Stimulated activated CD8-positive, alpha-beta memory T cell treated with anti-CD3 and anti-CD28 coated beads, Interleukin-15, amount 100 ng/mL, for 24 hours (primary cell): ENCODE results near the gene RHOA.
"Not testable (repeated sequence)": the region's sequence is repeated elsewhere in the genome, so short reads cannot be mapped to it uniquely, and the experiment has no call there.

Source experiments
- DNase-seq: peaks from one replicate; pipeline ENCODE4 v3.0.0-alpha.2; 2020; ENCODE audit warnings: low read depth

RHOA gene

DNA sequence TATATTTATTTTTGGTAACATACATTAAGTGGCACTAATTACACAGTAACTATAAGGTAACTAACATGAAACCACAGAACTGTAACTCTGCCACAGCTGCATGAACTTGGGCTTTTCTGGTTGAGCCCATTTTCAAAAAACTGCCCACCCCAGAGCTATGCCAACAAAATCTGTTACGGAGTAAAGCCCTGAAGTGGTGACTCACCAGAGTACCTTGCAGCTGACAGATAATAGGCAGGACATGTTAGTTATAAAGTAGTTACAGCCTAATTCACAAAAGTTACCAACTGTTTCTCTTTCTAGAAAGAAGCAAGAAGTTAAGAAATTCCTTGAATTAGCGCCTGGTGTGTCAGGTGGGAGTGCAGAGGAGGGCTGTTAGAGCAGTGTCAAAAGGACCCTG lies 52.2 kb downstream of the RHOA start:
- no peak for DNase-seq

DNA sequence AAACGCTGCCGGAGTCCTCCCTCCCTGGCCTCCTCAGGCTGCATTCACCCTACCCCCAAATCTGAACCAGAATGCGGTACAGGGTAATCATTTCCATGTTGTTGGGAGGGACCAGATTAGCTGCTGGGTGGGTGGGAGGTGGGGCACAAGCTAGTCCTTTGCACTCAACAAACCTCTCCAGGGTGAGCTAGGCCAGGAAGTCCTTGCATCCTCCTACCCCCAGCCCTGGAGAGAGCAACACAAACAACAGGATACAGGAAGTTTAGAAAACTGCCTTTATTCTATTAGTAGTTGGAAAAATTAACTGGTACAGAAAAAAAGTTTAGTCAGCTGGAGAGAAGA lies 52.9 kb downstream of the RHOA start:
- DNase-seq = no peak

DNA sequence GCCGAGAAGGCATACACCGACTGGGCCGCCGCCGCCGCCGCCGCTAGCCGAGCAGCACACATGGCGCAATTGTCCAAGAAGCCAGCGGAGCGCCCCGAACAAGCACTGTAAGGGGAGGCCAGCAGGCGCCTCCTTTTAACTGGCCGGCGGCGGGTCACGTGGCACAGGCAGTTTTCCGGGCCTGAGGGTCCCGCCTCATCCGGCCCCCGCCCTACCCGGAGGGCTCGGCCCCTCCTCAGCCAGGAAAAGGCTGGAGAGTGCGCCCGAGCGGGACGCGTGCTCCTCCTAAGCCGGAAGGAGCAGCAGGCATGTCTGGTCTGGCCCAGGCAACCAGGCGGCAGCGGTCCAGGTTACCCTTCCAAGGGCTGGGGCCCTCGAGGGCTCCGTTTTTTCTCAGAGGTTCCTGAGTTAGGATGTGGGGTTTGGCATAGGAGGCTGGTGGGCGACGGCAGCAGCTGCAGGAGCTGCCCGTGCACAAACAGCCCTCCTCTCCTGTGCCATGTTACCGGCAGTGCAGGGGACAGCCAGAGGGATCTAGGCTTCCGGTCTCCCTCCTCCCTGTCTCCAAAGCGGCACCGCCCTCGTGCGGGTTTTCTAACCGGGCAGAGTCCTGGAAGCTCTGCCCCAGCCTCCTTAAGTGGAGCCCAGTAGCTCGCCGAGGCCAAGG lies 53.4 kb downstream of the RHOA start, which contains the start of gene GPX1:
GPX1 (minus strand) TSS at position 137 of the 667 bp plus-strand sequence; CDS start at position 62, 75 bp downstream.
- DNase-seq = peak; percentile 69

DNA sequence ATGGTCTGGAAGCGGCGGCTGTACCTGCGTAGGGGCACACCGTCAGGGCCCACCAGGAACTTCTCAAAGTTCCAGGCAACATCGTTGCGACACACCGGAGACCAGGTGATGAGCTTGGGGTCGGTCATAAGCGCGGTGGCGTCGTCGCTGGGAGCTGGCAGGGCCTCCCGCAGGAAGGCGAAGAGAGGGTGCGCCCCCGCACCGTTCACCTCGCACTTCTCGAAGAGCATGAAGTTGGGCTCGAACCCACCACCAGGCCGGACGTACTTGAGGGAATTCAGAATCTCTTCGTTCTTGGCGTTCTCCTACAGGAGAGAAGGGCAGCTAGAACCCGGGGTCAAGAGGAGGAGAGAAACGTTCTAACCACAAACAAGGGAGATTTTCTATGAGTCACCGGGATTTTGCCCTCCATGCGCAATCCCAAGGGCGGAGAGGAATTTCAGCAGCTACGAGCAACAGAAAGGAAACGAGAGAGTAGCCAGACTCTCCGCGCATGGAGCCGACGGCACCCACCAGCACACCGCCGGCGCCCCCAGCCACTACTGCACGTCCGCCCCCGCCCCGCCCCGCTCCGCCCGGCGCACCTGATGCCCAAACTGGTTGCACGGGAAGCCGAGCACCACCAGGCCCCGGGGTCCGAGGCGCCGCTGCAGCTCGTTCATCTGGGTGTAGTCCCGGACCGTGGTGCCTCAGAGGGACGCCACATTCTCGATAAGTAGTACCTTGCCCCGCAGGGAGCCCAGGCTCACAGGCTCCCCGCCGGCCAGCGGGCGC lies 54.1 kb downstream of the RHOA start:
- not testable (repeated sequence) for DNase-seq

DNA sequence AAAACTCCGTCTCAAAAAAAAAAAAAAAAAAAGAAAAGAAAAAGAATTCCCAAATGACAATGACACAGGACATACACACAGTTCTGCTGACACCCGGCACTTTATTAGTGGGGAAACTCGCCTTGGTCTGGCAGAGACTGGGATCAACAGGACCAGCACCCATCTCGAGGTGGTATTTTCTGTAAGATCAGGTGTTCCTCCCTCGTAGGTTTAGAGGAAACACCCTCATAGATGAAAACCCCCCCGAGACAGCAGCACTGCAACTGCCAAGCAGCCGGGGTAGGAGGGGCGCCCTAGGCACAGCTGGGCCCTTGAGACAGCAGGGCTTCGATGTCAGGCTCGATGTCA lies 54.7 kb downstream of the RHOA start:
- DNase-seq = not testable (repeated sequence)

DNA sequence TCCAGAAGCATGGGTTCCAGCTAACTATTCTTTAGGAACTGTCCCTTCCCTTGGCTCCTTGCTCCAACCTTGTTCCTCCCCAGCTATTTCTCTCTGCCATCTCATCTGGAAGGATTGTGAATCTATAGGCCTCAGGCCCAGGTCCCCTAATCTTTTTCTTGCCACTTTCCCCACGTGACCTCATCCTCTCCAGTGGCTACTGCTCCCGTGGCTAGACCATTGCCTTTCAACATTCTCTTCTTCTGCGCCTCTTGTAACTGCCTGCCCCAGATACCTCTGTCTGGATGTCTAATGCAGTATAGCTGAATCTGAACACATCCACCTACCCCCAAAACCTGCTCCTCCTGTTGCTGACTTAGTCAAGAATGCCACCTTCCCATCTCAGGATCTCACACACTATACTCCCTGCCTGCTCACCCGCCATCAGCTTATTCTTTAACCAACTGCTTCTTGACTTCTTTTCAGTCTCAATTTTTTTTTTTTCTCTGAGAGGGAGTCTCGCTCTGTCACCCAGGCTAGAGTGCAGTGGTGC lies 58.8 kb downstream of the RHOA start:
- DNase-seq = no peak

DNA sequence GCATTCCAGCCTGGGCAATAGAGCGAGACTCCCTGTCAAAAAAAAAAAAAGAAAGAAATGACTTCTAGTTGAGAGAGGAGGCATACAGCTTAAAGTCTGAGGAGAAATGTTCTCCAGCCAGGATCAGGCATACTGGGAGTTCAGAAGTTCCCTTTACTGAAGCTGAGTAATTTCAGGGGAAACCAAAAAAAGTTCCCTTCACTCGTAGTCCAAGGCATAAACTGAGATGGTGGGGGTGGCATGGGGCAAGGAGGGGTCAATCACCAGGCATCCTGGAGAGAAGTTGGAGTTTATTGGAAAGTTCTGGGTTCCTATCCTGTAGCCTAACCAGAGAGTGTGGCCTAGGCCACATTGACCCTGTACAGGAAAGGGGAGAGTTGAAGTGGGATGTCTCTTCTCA lies 59.5 kb downstream of the RHOA start:
- DNase-seq = no peak

DNA sequence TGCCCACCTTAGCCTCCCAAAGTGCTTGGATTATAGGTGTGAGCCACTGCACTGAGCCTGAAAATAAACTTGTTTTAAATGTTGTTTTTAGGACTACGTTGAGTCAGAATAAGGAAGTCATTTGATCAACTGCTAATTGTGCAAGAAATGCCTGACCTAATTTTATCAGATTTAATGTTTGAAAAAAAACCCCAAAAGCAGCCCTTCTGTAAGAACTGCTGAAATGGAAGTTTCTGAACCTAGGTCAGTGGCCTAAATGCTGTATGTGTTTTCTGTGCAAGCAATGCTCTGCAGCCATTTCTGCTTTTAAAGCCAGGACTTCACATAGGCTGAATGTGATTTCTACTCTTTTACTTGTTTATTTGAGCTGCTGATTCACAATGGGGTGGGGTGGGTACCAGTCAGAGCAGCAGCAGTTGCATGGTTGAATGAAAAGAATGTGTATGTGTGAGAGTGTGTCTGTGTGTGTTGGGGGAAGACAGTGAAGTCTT lies 60.2 kb downstream of the RHOA start:
- DNase-seq = no peak

DNA sequence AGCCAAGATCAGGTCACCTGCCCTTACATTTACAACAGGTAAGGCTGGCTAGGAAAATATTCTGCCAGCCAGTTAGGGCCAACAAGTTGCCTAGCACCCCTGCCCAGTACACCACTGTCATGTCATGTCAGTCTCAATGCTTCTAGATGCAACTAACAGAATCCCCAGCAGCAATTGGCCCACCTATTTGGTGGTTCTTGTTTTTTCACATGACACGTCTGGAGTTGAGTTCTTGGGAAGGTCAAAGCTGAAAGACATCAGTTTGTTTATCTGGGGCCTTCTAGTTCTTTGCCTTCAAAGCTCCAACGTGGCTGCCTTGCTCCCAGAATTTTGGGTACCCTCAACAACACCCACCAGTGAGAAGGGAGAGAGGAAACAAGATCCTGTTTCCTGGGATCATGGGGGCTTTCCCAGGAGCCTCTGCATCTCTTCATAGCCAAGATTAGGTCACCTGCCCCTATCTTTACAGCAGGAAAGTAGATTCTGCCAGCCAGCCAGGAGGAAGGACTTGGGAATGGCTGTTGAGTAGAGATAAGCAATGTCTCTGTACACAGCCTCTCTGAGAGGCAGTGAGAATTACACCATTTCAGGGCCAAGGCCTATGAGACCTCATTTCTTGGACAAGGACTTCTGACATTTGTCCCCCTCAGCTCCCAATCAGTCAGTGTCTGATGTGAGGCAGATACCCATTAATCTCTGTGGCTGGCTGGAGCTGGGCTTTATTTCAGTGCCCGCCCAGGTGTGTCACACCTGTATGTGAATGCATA lies 62.2 kb downstream of the RHOA start:
- no peak for DNase-seq

DNA sequence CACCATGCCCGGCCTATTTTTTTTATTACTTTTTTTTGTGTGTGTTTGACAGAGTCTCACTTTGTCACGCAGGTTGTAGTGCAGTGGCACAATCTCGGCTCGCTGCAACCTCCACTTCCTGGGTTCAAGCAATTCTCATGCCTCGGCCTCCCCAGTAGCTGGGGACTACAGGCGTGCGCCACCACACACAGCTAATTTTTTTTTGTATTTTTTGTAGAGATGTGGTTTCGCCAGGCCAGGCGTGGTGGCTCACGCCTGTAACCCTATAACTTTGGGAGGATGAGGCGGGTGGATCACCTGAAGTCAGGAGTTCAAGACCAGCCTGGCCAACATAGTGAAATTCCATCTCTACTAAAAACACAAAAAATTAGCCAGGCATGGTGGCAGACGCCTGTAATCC lies 63.4 kb downstream of the RHOA start:
- DNase-seq = not testable (repeated sequence)

DNA sequence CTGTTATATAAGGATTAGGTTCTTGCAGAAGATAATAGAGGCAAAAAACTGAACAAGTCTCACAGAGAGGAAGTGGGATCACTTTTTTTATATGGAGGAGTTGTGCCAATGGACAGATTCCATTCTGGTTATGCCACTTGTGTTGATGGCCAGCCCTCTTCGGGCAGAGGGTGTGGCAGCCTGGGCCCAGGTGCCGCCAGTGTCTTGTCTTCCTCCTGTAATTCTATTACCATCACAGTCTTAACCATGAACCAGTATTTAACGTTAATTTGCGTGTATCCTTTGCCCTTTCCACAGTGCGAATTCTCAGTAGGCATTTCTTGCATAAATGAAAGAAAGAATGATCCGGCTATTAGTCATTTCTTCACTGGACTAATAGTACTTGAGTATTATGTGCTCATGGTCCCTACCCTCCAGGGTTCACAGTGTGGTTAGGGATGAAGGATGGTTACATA lies 65.0 kb downstream of the RHOA start:
- no peak for DNase-seq

DNA sequence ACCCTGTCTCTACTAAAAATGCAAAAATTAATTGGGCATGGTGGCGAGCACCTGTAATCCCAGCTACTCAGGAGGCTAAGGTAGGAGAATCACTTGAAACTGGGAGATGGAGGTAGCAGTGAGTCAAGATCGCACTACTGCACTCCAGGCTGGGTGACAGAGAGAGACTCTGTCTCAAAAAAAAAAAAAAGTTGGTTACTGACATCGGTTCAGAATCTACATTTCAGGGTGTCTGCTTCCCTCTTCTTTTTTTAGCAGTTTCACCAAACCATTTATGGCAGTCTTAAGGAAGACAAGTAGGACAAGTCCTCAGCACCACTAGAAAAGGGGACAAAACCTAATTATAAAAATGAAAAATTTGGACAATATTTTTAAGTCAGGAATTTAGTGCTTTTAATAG lies 68.6 kb downstream of the RHOA start:
- DNase-seq = no peak

DNA sequence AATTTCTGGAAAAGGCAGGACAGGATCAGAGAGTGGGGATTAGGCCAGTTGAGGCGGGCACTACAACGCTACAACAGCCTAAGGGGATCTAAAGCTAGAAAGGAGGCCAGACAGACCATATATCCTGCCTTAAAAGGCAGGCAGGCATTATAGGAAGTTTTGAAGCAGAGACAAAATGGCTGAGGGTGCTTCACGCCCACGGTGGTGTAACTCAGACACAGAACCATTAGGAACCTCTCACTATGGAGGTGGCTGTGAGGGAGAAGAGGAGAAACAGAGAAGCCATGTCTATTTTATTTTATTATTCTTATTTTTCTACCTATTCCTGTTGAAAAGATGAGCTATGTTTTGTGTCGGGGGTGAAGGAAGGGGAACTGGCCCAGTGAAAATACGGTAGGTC lies 69.8 kb downstream of the RHOA start:
- no peak for DNase-seq

DNA sequence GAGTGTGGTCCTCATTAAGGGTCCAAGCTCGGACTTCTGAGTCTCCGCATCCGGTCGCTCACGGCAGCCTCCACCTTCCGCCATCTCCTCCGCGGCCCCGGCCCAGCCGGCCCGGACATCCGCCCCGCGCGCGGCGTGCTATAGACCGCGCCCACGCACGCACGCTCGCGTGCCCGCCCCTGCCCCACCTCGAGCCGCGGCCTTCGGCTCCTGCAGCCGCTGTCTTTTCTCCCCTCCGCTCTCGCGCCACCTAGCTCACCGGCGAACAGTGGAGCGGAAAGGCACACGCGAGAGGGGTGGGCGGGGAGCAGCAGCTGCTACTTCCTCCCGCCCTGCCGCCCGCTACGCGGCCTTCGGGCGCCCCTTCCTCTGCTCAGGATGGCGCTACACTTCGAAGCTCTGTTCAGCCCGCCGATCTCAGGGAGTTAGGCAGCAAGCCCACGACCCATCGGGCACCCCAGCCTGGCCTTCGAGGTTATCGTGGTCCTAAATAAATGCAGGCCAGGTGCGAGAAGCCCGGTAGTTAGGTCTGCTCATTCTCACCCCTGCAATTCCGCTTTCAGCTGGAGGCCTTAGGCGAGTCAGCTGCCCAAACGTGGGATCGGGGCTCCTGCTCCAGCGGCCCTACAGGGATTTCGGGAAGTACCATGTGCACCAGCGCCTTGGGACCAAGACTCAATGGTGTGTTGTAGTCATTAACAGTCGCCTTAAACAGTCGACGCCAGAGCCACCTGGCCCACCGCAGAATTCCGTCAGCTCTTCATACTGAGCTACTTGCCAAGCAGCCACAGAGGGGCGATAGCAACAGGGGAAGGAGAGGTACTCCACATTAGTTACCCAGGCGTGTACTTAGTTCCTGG lies 71.6 kb downstream of the RHOA start, which contains the start of gene USP4:
USP4 (minus strand) TSS at position 113 of the 860 bp plus-strand sequence; CDS start at position 84, 29 bp downstream.
- DNase-seq = peak; percentile 86

DNA sequence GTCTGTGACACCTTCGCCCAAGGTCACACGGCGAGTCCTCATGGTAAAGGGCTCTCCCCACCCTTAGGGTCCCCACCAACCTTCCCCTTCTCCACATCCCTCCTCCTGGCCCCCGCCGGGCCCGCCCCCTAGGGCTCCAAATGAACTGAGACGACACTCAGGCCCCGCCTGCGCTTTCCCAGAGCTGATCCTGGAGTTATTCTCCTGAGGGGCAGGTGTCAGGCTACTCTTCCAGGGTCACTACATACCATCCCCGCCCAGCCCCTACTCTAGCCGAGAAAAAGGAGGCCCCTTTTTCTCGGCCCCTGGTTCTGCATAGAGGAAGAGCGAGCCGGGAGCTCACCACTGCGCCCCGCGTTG lies 72.2 kb downstream of the RHOA start:
- no peak for DNase-seq

DNA sequence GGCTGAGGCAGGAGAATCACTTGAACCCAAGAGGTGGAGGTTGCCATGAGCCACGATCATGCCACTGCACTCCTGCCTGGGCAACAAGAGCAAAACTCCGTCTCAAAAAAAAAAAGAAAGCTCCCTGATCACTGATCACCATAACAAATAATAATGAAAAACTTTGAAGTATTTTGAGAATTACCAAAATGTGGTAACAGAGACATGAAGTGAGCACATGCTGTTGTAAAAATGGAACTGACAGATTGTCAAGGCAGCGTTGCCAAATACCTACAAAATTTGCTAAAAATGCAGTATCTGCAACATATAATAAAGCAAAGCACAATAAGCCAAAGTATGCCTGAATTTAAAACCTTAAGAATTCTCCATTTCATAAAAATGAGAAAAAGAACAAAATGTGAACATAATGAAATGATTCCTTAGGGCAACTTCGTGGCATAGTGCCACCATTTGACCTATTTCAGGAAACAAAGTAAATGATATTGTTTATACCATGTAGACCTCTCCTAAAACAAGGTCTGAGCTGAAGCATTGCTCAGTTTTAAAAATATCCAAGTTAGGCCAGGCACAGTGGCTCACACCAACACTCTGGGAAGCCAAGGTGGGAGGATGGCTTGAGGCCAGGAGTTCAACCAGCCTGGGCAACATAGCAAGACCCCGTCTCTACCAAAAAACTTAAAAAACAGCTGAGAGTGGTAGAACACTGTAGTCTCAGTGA lies 77.7 kb downstream of the RHOA start:
- no peak for DNase-seq

DNA sequence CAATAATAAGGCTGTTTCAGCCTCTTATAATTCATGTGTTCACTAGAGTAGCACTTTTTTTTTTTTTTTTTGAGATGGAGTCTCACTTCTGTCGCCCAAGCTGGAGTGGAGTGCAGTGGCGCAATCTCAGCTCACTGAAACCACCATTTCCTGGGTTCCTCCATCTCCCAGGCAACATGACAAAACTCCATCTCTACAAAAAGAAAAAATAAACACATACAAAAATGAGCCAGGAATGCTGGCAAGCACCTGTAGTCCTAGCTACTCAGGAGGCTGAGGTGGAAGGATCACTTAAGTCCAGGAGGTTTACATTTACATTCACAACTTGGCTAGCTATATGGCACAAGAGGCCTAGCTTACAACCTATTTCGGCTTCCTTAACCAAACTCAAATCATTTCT lies 78.7 kb downstream of the RHOA start:
- DNase-seq = no peak

DNA sequence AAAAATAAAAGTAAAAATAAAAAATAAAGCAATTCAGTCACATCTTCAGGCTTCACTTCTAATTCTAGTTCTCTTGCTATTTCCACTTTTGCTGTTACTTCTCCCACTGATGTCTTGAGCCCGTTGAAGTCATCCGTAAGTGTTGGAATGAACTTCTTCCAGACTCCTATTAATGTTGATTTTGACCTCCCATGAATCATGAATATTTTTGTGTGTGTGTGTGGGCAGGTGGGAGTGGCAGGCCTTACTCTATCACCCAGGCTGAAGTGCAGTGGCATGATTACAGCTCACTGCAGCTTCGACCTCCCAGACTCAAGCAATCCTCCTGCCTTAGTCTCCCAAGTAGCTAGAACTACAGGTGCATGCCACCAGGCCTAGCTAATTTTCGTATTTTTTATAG lies 82.6 kb downstream of the RHOA start:
- DNase-seq = no peak

DNA sequence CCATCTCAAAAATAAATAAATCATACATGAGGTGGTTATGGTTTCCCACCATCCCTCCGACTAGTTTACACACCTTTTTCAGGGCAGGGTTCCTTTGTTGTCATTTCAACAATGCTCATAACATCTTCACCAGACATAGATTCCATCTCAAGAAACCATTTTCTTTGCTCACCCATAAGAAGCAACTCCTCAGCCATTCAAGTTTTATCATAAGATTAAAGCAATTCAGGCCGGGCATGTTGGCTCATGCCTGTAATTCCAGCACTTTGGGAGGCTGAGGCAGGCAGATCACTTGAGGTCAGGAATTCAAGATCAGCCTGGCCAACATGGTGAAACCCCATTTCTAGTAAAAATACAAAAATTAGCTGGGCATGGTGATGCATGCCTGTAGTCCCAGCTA lies 83.4 kb downstream of the RHOA start:
- DNase-seq = not testable (repeated sequence)

DNA sequence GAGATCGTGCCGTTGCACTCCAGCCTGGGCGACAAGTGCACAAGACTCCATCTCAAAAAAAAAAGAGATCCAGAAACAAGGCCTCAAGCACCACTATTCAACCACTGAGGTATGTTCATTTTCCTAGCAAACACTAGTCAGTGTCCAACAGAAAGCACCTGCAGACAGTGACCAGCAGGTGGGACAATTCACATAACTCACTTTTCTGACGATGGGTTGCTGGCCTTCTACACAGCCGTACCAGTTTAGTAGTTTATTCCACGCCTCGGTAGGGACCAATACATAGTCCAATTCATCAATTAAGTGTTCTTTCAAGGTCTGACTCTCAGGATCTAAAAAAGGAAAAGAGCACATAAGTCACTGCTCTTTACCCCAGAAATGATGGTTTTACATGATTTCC lies 84.3 kb downstream of the RHOA start:
- no peak for DNase-seq

DNA sequence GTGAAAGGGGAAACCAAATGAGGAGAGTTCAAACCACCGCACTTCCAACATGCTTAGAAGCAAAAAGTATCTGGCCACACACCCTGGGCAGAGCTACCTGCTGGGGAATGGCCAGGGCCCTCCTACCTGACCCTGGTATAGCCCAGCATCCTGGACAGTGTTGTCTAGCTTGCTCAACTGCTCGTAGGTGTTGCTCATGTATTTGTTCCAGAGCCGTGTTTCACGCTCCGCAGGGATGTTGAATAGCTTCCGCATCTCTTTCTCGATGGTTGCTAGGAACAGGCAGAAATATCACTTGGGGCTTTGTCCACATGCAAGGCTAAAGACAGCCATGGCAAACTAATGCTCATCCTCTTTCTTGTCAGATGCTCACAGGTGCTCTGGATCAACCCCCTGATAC lies 87.0 kb downstream of the RHOA start:
- no peak for DNase-seq
